AG09309 (cell line): ENCODE data around the gene TMEM260.

ENCODE experiments used
- DNase-seq: peaks from one replicate; pipeline ENCODE4 v3.0.0-alpha.2; 2010; ENCODE audit warnings: low read depth
- H3K4me3 ChIP-seq: 2 replicates; pipeline ENCODE4 v1.5.1; 2011; ENCODE audit warnings: mild to moderate bottlenecking, low read depth, low read length, moderate library complexity; ENCODE audit not compliant: control insufficient read depth
- TF ChIP-seq, protein P1 (sequence below): IDR thresholded peaks from 2 replicates; pipeline ENCODE4 v1.5.1; 2011; ENCODE audit warnings: mild to moderate bottlenecking, low read depth, low read length, inconsistent platforms; ENCODE audit not compliant: insufficient read depth, control insufficient read depth; ENCODE audit errors: missing control alignments

Gene TMEM260

DNA sequence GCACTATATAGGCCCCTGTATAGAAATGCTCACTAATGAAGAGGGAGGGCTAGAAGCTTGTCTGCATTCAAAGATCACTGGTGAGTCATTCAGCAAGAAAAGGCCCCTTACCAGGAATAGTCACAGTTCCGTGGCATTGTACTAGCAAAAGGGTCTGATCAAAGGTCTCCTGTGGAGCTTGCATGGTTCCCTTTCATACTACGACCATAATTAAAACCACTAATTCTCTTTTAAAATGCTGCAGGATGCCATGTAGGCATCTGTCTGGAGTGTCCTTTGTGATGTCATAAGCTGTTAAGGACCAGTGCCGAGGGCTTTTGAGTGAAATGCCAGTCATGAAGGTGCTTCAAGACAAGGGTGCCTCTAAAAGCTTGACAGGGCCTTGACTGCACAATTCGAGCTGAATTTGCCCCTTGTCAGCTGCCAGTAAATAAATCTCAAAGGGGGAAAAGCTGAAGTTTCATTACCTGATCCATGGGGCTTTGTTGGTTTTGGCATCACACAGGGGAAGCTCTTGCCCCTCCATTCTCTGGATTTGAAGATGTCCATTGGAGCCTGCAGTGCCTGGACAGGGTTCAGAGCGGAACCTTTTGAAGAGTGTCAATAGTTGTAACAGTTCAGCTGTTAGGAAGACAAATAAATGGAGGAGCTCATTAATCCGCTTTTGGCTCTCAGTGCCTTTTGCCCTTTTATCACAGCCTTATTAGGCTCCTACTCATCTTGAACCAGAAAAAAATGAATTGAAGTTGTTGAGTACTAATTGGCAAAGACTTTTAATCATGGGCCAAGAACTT is 69.1 kb downstream of the TMEM260 start:
- H3K4me3 ChIP-seq, result no peak overlapping the region
- TF ChIP-seq, protein P1, sequence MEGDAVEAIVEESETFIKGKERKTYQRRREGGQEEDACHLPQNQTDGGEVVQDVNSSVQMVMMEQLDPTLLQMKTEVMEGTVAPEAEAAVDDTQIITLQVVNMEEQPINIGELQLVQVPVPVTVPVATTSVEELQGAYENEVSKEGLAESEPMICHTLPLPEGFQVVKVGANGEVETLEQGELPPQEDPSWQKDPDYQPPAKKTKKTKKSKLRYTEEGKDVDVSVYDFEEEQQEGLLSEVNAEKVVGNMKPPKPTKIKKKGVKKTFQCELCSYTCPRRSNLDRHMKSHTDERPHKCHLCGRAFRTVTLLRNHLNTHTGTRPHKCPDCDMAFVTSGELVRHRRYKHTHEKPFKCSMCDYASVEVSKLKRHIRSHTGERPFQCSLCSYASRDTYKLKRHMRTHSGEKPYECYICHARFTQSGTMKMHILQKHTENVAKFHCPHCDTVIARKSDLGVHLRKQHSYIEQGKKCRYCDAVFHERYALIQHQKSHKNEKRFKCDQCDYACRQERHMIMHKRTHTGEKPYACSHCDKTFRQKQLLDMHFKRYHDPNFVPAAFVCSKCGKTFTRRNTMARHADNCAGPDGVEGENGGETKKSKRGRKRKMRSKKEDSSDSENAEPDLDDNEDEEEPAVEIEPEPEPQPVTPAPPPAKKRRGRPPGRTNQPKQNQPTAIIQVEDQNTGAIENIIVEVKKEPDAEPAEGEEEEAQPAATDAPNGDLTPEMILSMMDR, result no peak
- no peak for DNase-seq

- TF ChIP-seq, protein P1, result no peak
- H3K4me3 ChIP-seq, result no peak overlapping the region
- DNase-seq, result no peak
Measured at GRCh38 chr14:56649382-56649781, 69.8 kb downstream of the TMEM260 start.

DNA sequence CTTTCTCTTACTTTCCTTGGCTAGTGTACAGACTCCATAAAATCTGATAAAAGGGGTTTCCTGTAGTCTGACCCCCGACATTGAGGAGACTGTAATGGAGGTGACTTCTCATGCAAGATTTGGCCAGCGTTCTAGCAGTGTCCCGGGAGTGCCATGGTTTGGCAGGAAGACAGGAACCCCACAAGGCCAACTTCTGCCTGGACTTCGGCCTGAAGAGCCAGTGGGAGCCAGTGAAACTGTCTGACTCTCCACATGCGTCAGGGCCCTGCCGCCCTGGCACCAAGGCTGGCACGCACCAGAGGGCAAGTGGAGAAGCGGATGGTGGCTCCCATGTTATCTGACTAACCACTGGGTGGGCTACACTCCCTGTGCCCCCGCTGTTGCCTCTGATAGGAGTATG is 70.5 kb downstream of the TMEM260 start:
- no peak for DNase-seq
- H3K4me3 ChIP-seq, result no peak overlapping the region
- TF ChIP-seq, protein P1, result no peak

DNA sequence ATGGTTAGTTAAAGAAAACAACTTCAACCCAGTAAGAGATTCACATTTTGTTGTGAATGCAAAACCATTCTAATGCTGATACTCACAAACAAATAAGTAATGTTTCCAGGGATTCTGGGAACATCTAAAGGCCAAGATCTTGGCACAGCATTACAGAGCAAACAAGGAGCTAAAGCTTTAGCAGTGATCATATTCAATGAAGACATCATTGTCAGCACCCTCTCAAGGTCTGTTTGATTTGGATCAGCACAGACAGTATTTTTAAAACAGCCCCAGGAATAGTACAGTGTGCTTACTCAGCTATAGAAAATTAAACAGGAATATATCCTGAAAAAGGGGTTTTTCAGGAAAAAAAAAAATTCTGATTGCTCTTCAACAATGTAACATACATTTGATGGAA is 71.4 kb downstream of the TMEM260 start:
- no peak for DNase-seq

GRCh38 chr14:56657604-56658003 is 78.0 kb downstream of the TMEM260 start:
- TF ChIP-seq, protein P1, result no peak
- H3K4me3 ChIP-seq, result no peak overlapping the region
- no peak for DNase-seq

More for the DNA sequence above, 71.4 kb downstream of the TMEM260 start:
- TF ChIP-seq, protein P1, result no peak
- H3K4me3 ChIP-seq, result no peak overlapping the region

- no peak for DNase-seq
- no peak overlapping the region for H3K4me3 ChIP-seq
- TF ChIP-seq, protein P1, result no peak
Measured at GRCh38 chr14:56659378-56659777, 79.8 kb downstream of the TMEM260 start.
